Bronchial epithelial cell (primary cell): ENCODE results near the gene LRMDA. TPM values are rescaled to one million over a fixed set of nuclear protein-coding genes. Genes with fewer than 3 reads are reported as not detected.
A peak's percentile ranks its signal among the peaks of the same experiment; 100 is the strongest.

Experiments used
- DNase-seq: peaks from one replicate; pipeline ENCODE4 v3.0.0-alpha.2; 2010; ENCODE audit warnings: low read depth
- FAIRE-seq: peaks from 2 replicates; lab custom pipeline; 2011; peaks lifted over from hg19 to GRCh38; lab: Jason Lieb, UNC
- H3K27me3 ChIP-seq: 2 replicates; pipeline ENCODE4 v1.5.1; 2011; ENCODE audit warnings: low read length; ENCODE audit not compliant: control insufficient read depth, insufficient read depth
- H3K36me3 ChIP-seq: 2 replicates; pipeline ENCODE4 v1.5.1; 2011; ENCODE audit warnings: low read length; ENCODE audit not compliant: control insufficient read depth, insufficient read depth
- H3K4me3 ChIP-seq: 2 replicates; pipeline ENCODE4 v1.5.1; 2011; ENCODE audit warnings: mild to moderate bottlenecking, low read depth, low read length, control low read depth
- CTCF ChIP-seq: IDR thresholded peaks from 2 replicates; pipeline ENCODE4 v1.5.1; 2011; ENCODE audit warnings: mild to moderate bottlenecking, moderate library complexity, low read length, control low read depth, inconsistent platforms; ENCODE audit not compliant: insufficient read depth, severe bottlenecking
- total RNA-seq: library from RNA; depleted of rRNA; stranded (reverse); fragments of >200 nt; gene quantifications from 2 replicates; pipeline ENCODE4 v1.2.1, GENCODE V29; 2014

Gene LRMDA
- total RNA-seq, 1 donor from 2014 or later, result 1.6 TPM

DNA sequence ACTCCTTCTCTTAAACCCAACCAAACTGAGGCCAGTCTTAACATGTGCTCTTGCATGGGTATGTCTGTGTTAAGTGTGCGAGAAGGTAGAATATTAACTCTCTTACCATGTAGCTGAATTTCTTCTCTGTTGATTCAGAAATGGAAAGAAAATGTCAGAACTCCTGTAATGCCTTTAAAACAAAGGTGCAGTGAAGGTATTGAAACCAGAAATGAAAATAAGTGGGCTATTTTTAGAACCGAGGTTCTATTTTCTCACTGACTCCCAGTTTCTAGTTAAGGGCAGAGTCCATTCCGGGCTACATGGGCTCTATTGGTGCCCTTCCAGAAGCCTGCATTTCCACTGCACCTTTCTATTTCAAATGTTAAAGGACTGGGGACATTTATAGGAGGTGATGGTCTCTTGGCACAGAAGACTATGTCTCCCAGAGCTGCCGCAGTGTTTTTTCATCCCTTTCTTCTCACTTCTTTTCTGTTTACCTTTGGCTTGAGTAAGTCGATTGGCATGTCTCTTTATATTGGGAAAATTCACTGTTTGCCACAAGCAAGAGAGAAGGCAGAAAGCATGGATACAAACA is 174.9 kb downstream of the LRMDA start:
- H3K27me3 ChIP-seq, result no peaks in the 10 kb centered on the region
- FAIRE-seq, result no peak
- H3K4me3 ChIP-seq, result no peak overlapping the region
- no peak for TF ChIP-seq CTCF
- no peaks in the 10 kb centered on the region for H3K36me3 ChIP-seq
- peak; percentile 25 for DNase-seq

GRCh38 chr10:75607576-75607975 is 176.2 kb downstream of the LRMDA start:
- FAIRE-seq (no peak), DNase-seq (no peak)
- Histone ChIP-seq H3K36me3 (no peaks in the 10 kb centered on the region), H3K27me3 (no peaks in the 10 kb centered on the region), H3K4me3 (no peak overlapping the region)
- no peak for TF ChIP-seq CTCF

- H3K4me3 ChIP-seq, result no peak overlapping the region
Measured at GRCh38 chr10:75610183-75610582, 178.8 kb downstream of the LRMDA start.

DNA sequence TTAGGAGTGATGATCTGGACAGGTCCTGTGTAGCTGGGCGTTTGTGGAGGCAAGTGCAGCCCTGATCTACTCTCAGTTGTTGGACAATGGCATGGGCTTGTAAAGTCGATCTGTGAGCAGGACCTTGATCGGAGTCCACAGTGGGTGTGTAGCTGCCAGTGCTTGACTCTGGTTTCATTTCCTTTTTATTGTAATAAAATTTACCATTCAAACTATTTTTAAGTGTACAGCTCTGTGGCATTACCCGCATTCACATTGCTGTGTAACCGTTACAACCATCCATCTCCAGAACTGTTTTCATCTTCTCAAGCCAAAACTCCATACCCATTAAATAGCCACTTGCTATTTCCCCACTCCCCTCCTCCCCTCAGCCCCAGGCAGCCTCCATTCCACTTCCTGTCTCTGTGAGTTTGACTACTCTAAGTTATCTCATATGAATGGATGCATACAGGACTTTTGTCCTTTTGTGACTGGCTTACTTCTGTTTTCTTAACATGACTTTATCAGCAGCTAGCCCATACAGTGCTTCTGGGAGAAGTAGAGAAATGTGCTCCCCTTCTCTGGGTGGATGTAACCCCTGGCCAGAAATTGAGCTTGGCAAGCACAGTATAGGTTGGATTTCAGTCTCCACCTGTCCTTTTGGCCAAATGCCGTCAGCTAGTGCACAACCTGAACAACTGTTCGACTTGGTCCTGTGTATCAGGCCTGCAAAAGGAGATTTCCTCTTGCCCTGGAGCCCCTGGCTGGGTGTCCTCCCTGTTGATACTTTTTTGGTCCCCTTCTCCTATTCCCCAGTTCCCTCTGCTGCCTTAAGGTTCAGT is 180.0 kb downstream of the LRMDA start:
- no peak overlapping the region for H3K4me3 ChIP-seq
- no peak for TF ChIP-seq CTCF
- H3K27me3 ChIP-seq, result no peaks in the 10 kb centered on the region
- H3K36me3 ChIP-seq, result no peaks in the 10 kb centered on the region
- DNase-seq (no peak), FAIRE-seq (no peak)

More at GRCh38 chr10:75610183-75610582, 178.8 kb downstream of the LRMDA start:
- FAIRE-seq, result no peak
- TF ChIP-seq CTCF, result no peak
- no peaks in the 10 kb centered on the region for H3K36me3 ChIP-seq
- DNase-seq, result no peak
- no peaks in the 10 kb centered on the region for H3K27me3 ChIP-seq

DNA sequence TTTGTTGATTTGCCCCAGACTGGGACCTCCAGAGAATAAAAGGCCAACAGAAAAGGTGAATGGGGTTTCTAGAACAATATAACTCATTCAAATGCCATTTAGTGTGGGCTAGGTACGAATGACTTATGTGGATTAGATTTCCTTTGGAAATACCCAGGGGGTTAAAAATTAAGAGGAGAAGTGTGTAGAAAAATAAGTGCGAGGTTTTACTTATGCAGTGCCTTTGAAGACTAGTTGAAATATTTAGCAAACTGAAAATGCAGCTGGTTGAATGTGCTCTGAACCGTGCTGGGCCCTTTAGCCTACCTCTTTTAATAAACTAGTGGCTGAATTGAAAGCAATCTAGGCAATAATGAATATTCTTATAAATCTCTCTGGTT is 180.6 kb downstream of the LRMDA start:
- Histone ChIP-seq H3K27me3 (no peaks in the 10 kb centered on the region), H3K36me3 (no peaks in the 10 kb centered on the region), H3K4me3 (no peak overlapping the region)
- no peak for TF ChIP-seq CTCF
- FAIRE-seq (no peak), DNase-seq (no peak)
